ENCODE results near the gene CARD19. TPM values are rescaled to one million over a fixed set of nuclear protein-coding genes. Genes with fewer than 3 reads are reported as not detected.
A peak's percentile ranks its signal among the peaks of the same experiment; 100 is the strongest.

The CARD19 gene
- total RNA-seq, 2 donors from 2014 or later: 65.7 to 70.0 TPM

GRCh38 chr9:93117924-93118862 lies 22.2 kb downstream of the CARD19 start:
- Mint-ChIP-seq H3K4me3 (no peak overlapping the region), H3K27me3 (ENCODE audit: low read depth) (no peaks in the 10 kb centered on the region), H3K4me1 (ENCODE audit: low read depth) (peaks cover 25% of the 10 kb centered on the region), H3K27ac (peak overlapping the region; percentile 44), H3K36me3 (ENCODE audit: insufficient read depth in 2 of 2) (peaks cover 0 to 2% of the 10 kb centered on the region in 2 donors), H3K9me3 (no peaks in the 10 kb centered on the region)
- no peak for DNase-seq
- no peak for ATAC-seq (replicated peaks in 1 of 2)

- Mint-ChIP-seq H3K4me3 (no peak overlapping the region), H3K27ac (peak overlapping the region; percentile 44), H3K4me1 (ENCODE audit: low read depth) (peaks cover 27% of the 10 kb centered on the region), H3K27me3 (ENCODE audit: low read depth) (no peaks in the 10 kb centered on the region), H3K36me3 (ENCODE audit: insufficient read depth in 2 of 2) (peaks cover 0 to 2% of the 10 kb centered on the region in 2 donors), H3K9me3 (no peaks in the 10 kb centered on the region)
- ATAC-seq (replicated peaks in 1 of 2) (no peak), DNase-seq (no peak)
Observed at GRCh38 chr9:93118863-93119702, 23.1 kb downstream of the CARD19 start.

DNA sequence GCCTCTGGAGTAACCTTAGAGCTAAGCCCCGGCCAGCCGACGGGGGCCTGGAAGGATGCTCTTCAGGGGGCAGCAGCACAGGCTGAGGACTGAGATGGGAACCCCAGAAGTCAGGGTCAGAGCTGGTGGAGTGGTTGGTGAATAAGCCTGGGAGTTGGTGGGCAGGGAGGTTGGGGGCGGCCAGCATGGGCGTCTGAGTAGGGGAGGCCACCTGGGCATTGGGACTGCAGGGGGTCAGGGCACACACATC lies 23.6 kb downstream of the CARD19 start:
- DNase-seq: no peak
- ATAC-seq (replicated peaks in 1 of 2): peak in 1 of 2 donors; percentile 8
- Mint-ChIP-seq H3K36me3 (ENCODE audit: insufficient read depth in 2 of 2) (peaks cover 0 to 6% of the 10 kb centered on the region in 2 donors), H3K27me3 (ENCODE audit: low read depth) (no peaks in the 10 kb centered on the region), H3K9me3 (no peaks in the 10 kb centered on the region), H3K27ac (no peak overlapping the region), H3K4me3 (peak overlapping the region in 1 of 2 donors; percentile 27), H3K4me1 (ENCODE audit: low read depth) (peaks cover 29% of the 10 kb centered on the region)

- peaks cover 23% of the 10 kb centered on the region for H3K4me1 Mint-ChIP-seq (ENCODE audit: low read depth)
- H3K4me3 Mint-ChIP-seq: peak overlapping the region in 1 of 2 donors; percentile 27
- ATAC-seq (replicated peaks in 1 of 2) (peak; percentile 80 to 83), DNase-seq (peak; percentile 57 to 58)
- no peaks in the 10 kb centered on the region for H3K9me3 Mint-ChIP-seq
- H3K27me3 Mint-ChIP-seq (ENCODE audit: low read depth): no peaks in the 10 kb centered on the region
- no peak overlapping the region for H3K27ac Mint-ChIP-seq
- H3K36me3 Mint-ChIP-seq (ENCODE audit: insufficient read depth in 2 of 2): peaks cover 0 to 9% of the 10 kb centered on the region in 2 donors
Observed at GRCh38 chr9:93119953-93120845, 24.2 kb downstream of the CARD19 start.

GRCh38 chr9:93120846-93121315 lies 24.9 kb downstream of the CARD19 start:
- peaks cover 27% of the 10 kb centered on the region for H3K4me1 Mint-ChIP-seq (ENCODE audit: low read depth)
- ATAC-seq (replicated peaks in 1 of 2) (no peak), DNase-seq (no peak)
- H3K27ac Mint-ChIP-seq: no peak overlapping the region
- H3K36me3 Mint-ChIP-seq (ENCODE audit: insufficient read depth in 2 of 2): peaks cover 0 to 11% of the 10 kb centered on the region in 2 donors
- H3K9me3 Mint-ChIP-seq: no peaks in the 10 kb centered on the region
- no peaks in the 10 kb centered on the region for H3K27me3 Mint-ChIP-seq (ENCODE audit: low read depth)
- no peak overlapping the region for H3K4me3 Mint-ChIP-seq

DNA sequence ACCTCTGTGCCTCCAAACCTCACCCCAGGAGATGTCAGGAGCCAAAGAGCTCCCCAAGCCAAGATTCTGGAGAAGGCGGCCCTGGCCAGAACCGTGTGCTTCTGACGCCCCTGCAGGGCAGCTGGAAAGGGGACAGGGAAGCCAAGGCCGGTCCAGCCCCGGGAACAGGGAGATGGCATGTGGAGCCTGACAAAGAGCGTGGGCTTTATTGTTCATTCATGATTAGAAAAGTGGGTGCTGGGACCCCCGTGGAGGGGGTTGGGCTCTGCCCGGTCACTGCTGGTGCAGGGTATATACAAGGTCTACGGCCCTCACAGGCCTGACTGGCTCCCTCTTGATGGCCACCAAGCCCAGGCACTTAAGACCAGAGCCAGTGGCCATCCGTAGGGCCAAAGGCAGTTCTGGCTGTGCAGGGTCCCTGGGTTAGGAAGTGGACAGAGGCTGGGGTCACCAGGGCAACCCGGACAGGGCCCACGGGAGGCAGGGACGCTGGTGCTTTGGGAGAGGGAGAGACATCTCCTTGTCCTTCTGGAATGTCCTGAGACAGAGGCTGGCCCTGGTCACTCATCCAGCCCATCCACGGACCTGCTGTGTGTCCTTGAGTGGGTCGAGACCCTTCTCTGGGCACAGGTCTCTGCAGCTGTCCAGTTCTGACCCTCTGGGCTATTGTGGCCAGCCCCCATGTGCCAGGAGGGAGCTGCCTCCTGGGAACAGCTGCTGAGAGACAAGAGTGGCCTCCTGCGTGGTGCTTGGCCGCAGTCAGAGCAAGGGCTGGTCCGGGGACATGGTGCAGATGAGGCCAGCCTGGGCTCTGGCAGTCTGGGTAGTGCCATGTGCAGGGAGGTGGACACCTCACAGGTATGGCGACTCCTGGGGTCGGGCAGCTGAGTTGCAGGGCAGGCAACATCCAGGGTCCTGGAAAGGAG lies 25.6 kb downstream of the CARD19 start:
- H3K27ac Mint-ChIP-seq: no peak overlapping the region
- no peak overlapping the region for H3K4me3 Mint-ChIP-seq
- no peak for DNase-seq
- no peak for ATAC-seq (replicated peaks in 1 of 2)
- H3K27me3 Mint-ChIP-seq (ENCODE audit: low read depth): no peaks in the 10 kb centered on the region
- peaks cover 34% of the 10 kb centered on the region for H3K4me1 Mint-ChIP-seq (ENCODE audit: low read depth)
- peaks cover 0 to 12% of the 10 kb centered on the region in 2 donors for H3K36me3 Mint-ChIP-seq (ENCODE audit: insufficient read depth in 2 of 2)
- no peaks in the 10 kb centered on the region for H3K9me3 Mint-ChIP-seq

GRCh38 chr9:93122721-93123221 lies 26.8 kb downstream of the CARD19 start:
- Mint-ChIP-seq H3K36me3 (ENCODE audit: insufficient read depth in 2 of 2) (peaks cover 0 to 12% of the 10 kb centered on the region in 2 donors), H3K4me1 (ENCODE audit: low read depth) (peaks cover 46% of the 10 kb centered on the region), H3K9me3 (no peaks in the 10 kb centered on the region), H3K27me3 (ENCODE audit: low read depth) (no peaks in the 10 kb centered on the region), H3K27ac (no peak overlapping the region), H3K4me3 (no peak overlapping the region)
- ATAC-seq (replicated peaks in 1 of 2) (no peak), DNase-seq (no peak)

GRCh38 chr9:93123561-93124283 lies 27.7 kb downstream of the CARD19 start:
- no peak for ATAC-seq (replicated peaks in 1 of 2)
- DNase-seq: no peak
- H3K4me1 Mint-ChIP-seq (ENCODE audit: low read depth): peaks cover 55% of the 10 kb centered on the region

DNA sequence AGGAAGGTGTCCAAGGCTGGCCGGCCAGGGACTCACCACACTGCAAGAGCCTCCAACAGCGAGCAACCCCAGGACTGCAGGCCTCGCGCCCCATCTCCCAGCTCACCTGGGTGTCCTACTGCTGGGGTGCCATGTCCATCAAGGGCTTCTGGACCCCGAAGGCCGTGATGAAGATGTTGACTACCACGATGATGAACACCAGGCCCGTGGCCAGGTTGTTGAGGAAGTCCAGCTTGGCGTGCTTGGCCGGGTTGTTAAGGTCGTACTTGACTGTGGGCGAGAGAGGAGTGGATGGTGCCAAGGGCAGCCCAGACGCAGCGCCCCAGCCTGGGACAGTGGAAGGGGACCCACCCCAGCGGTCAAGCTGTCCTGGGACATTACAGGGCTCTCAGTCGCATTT lies 28.8 kb downstream of the CARD19 start:
- Mint-ChIP-seq H3K27me3 (ENCODE audit: low read depth) (no peaks in the 10 kb centered on the region), H3K27ac (no peak overlapping the region), H3K9me3 (no peaks in the 10 kb centered on the region), H3K4me3 (no peak overlapping the region), H3K36me3 (ENCODE audit: insufficient read depth in 2 of 2) (peaks cover 2 to 12% of the 10 kb centered on the region in 2 donors), H3K4me1 (ENCODE audit: low read depth) (peaks cover 61% of the 10 kb centered on the region)
- DNase-seq (no peak), ATAC-seq (replicated peaks in 1 of 2) (no peak)

More at GRCh38 chr9:93123561-93124283, 27.7 kb downstream of the CARD19 start:
- no peak overlapping the region for H3K4me3 Mint-ChIP-seq
- no peak overlapping the region for H3K27ac Mint-ChIP-seq
- H3K36me3 Mint-ChIP-seq (ENCODE audit: insufficient read depth in 2 of 2): peaks cover under 1 to 12% of the 10 kb centered on the region in 2 donors
- no peaks in the 10 kb centered on the region for H3K27me3 Mint-ChIP-seq (ENCODE audit: low read depth)
- H3K9me3 Mint-ChIP-seq: no peaks in the 10 kb centered on the region

GRCh38 chr9:93125331-93125894 lies 29.4 kb downstream of the CARD19 start:
- Mint-ChIP-seq H3K27me3 (ENCODE audit: low read depth) (no peaks in the 10 kb centered on the region), H3K27ac (peak overlapping the region; percentile 65), H3K4me1 (ENCODE audit: low read depth) (peaks cover 58% of the 10 kb centered on the region), H3K4me3 (peak overlapping the region in 1 of 2 donors; percentile 65), H3K36me3 (ENCODE audit: insufficient read depth in 2 of 2) (peaks cover 2 to 14% of the 10 kb centered on the region in 2 donors), H3K9me3 (no peaks in the 10 kb centered on the region)
- ATAC-seq (replicated peaks in 1 of 2) (no peak), DNase-seq (no peak)

Measured in activated T-cell treated with anti-CD3 and anti-CD28 coated beads, Interleukin-2, amount 50 U/mL, for 72 hours (primary cell).